ENCODE measurements around the gene ATF6B. TPM values are rescaled to one million over a fixed set of nuclear protein-coding genes. Genes with fewer than 3 reads are reported as not detected.

ATF6B gene
- total and polyA plus RNA-seq, 2 of the 13 experiments (the other 11 are each of a cell fraction or from before 2014, with no cell fraction given), result 18.1 to 44.0 TPM

DNA sequence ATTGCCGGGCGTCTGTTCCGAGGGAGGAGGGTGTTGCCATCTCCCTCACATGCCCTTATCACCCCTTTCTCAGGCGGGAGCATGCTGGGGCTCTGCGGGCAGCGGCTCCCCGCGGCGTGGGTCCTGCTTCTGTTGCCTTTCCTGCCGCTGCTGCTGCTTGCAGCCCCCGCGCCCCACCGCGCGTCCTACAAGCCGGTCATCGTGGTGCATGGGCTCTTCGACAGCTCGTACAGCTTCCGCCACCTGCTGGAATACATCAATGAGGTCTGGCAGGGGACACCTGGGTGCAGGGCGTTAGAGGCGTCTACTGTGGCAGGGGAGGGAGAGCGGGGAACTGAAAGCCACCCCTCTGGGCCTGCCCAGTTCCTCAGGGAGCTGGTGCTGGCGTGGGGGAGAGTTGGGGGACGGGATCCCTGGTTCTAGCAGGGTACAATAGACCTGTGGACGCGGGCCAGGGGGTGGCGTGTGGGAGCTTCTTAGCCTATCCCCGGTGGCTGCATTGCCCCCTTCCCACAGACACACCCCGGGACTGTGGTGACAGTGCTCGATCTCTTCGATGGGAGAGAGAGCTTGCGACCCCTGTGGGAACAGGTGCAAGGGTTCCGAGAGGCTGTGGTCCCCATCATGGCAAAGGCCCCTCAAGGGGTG, 26.6 kb upstream of the ATF6B start (continued):
- TF ChIP-seq HNRNPLL (IDR thresholded peaks at IDR 0.05; ENCODE audit: low read depth, low read length, poor library complexity, severe bottlenecking) (no peak), SMC3 (IDR thresholded peaks at IDR 0.05; ENCODE audit: low read length) (peak; percentile 84), FOSL2 (CRISPR knock-in tag; IDR thresholded peaks at IDR 0.05) (no peak), ZBTB8A (CRISPR knock-in tag; IDR thresholded peaks at IDR 0.05; ENCODE audit: borderline replicate concordance, low read depth) (no peak), ATF1 (CRISPR knock-in tag; IDR thresholded peaks at IDR 0.05) (no peak), ZNF878 (CRISPR knock-in tag; IDR thresholded peaks at IDR 0.05) (no peak), CBX1 (IDR thresholded peaks at IDR 0.05; ENCODE audit: low read depth) (peak; percentile 21), ZNF776 (CRISPR knock-in tag; IDR thresholded peaks at IDR 0.05) (no peak), RBM22 (optimal IDR thresholded peaks at IDR 0.05; ENCODE audit: low read length) (no peak), SRY (CRISPR knock-in tag; IDR thresholded peaks at IDR 0.05) (peak; percentile 14; the same call in 1 of the 2 replicates), KAT2B (IDR thresholded peaks at IDR 0.05; ENCODE audit: borderline replicate concordance, low read depth, low read length) (no peak), ZNF652 (CRISPR knock-in tag; IDR thresholded peaks at IDR 0.05; ENCODE audit: borderline replicate concordance, low read depth) (no peak), ZFP82 (CRISPR knock-in tag; IDR thresholded peaks at IDR 0.05; ENCODE audit: borderline replicate concordance) (no peak), MXI1 (IDR thresholded peaks at IDR 0.05; ENCODE audit: borderline replicate concordance, low read depth, low read length) (peak; percentile 81), PAWR (CRISPR knock-in tag; IDR thresholded peaks at IDR 0.05; ENCODE audit: borderline replicate concordance) (no peak), HMG20B (CRISPR knock-in tag; conservative IDR thresholded peaks at IDR 0.05) (no peak), MEIS2 (CRISPR knock-in tag; IDR thresholded peaks at IDR 0.05) (no peak; the same call in 1 of the 2 replicates), RELA (CRISPR knock-in tag; IDR thresholded peaks at IDR 0.05) (no peak), KLF9 (CRISPR knock-in tag; IDR thresholded peaks at IDR 0.05; ENCODE audit: low read depth) (no peak), POLR2AphosphoS2 (IDR thresholded peaks at IDR 0.05; ENCODE audit: low read depth, low read length) (no peak), ZNF562 (CRISPR knock-in tag; IDR thresholded peaks at IDR 0.05; ENCODE audit: borderline replicate concordance) (no peak)
- TF ChIP-seq, protein P1, sequence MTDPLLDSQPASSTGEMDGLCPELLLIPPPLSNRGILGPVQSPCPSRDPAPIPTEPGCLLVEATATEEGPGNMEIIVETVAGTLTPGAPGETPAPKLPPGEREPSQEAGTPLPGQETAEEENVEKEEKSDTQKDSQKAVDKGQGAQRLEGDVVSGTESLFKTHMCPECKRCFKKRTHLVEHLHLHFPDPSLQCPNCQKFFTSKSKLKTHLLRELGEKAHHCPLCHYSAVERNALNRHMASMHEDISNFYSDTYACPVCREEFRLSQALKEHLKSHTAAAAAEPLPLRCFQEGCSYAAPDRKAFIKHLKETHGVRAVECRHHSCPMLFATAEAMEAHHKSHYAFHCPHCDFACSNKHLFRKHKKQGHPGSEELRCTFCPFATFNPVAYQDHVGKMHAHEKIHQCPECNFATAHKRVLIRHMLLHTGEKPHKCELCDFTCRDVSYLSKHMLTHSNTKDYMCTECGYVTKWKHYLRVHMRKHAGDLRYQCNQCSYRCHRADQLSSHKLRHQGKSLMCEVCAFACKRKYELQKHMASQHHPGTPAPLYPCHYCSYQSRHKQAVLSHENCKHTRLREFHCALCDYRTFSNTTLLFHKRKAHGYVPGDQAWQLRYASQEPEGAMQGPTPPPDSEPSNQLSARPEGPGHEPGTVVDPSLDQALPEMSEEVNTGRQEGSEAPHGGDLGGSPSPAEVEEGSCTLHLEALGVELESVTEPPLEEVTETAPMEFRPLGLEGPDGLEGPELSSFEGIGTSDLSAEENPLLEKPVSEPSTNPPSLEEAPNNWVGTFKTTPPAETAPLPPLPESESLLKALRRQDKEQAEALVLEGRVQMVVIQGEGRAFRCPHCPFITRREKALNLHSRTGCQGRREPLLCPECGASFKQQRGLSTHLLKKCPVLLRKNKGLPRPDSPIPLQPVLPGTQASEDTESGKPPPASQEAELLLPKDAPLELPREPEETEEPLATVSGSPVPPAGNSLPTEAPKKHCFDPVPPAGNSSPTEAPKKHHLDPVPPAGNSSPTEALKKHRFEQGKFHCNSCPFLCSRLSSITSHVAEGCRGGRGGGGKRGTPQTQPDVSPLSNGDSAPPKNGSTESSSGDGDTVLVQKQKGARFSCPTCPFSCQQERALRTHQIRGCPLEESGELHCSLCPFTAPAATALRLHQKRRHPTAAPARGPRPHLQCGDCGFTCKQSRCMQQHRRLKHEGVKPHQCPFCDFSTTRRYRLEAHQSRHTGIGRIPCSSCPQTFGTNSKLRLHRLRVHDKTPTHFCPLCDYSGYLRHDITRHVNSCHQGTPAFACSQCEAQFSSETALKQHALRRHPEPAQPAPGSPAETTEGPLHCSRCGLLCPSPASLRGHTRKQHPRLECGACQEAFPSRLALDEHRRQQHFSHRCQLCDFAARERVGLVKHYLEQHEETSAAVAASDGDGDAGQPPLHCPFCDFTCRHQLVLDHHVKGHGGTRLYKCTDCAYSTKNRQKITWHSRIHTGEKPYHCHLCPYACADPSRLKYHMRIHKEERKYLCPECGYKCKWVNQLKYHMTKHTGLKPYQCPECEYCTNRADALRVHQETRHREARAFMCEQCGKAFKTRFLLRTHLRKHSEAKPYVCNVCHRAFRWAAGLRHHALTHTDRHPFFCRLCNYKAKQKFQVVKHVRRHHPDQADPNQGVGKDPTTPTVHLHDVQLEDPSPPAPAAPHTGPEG (CRISPR knock-in tag; IDR thresholded peaks at IDR 0.05), result no peak
- TF ChIP-seq, protein P2, sequence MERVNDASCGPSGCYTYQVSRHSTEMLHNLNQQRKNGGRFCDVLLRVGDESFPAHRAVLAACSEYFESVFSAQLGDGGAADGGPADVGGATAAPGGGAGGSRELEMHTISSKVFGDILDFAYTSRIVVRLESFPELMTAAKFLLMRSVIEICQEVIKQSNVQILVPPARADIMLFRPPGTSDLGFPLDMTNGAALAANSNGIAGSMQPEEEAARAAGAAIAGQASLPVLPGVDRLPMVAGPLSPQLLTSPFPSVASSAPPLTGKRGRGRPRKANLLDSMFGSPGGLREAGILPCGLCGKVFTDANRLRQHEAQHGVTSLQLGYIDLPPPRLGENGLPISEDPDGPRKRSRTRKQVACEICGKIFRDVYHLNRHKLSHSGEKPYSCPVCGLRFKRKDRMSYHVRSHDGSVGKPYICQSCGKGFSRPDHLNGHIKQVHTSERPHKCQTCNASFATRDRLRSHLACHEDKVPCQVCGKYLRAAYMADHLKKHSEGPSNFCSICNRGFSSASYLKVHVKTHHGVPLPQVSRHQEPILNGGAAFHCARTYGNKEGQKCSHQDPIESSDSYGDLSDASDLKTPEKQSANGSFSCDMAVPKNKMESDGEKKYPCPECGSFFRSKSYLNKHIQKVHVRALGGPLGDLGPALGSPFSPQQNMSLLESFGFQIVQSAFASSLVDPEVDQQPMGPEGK (CRISPR knock-in tag; IDR thresholded peaks at IDR 0.05), result peak; percentile 91

All from HepG2 (cell line).